HG02571 (cell line): ENCODE measurements around the gene HSPB1.
"Not testable (repeated sequence)": the region's sequence is repeated elsewhere in the genome, so short reads cannot be mapped to it uniquely, and the experiment has no call there.

Experiments
- ATAC-seq: cut with Tn5 transposase; IDR thresholded peaks from one replicate; pipeline ENCODE4 v1.9.1; 2021; ENCODE audit warnings: mild to moderate bottlenecking, moderate library complexity; ENCODE audit not compliant: unreplicated experiment

HSPB1 gene

GRCh38 chr7:76302347-76303201 lies at the start of gene HSPB1:
HSPB1 (plus strand) TSS chr7:76302673; CDS start chr7:76302713, 40 bp downstream.
- ATAC-seq, result peak; percentile 49

DNA sequence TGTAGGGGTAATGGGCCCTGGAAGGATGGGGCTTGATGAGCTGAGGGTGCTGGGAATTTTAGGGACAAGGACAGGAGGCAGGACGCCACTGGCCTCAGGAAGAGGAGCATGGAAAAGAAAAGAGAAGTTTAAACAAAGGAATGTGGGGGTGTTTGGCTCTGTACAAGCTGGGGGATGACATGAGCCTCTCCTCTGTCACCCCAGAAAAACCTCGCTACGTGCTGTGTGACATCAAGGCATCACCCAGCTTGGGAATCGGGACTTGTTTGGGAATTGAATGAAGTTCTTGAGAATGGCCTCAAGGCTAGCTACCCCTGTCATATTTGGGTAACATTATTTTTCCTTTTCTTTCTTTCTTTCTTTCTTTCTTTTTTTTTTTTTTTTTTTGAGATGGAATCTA lies 47.7 kb upstream of the HSPB1 start:
- no peak for ATAC-seq

DNA sequence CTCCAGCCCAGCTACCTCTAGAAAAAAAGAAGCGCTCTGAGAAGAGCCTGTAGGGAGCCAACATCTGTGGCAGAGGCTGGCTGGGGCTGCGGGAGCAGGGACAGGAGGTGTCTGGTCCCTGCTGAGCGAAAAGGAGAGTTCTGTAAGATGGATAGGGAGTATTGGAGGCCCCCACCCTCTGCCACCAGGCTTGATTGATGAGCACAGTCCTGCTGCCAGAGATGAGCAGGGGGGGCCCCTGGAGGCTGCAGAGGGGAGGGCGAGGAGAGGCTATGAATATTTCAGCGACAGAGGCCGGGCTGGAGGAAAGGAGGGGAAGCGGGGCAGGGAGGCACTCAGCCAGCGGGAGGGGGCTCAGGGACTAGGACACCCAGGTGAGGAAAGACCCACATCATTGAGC lies 44.5 kb upstream of the HSPB1 start:
- ATAC-seq, result no peak

DNA sequence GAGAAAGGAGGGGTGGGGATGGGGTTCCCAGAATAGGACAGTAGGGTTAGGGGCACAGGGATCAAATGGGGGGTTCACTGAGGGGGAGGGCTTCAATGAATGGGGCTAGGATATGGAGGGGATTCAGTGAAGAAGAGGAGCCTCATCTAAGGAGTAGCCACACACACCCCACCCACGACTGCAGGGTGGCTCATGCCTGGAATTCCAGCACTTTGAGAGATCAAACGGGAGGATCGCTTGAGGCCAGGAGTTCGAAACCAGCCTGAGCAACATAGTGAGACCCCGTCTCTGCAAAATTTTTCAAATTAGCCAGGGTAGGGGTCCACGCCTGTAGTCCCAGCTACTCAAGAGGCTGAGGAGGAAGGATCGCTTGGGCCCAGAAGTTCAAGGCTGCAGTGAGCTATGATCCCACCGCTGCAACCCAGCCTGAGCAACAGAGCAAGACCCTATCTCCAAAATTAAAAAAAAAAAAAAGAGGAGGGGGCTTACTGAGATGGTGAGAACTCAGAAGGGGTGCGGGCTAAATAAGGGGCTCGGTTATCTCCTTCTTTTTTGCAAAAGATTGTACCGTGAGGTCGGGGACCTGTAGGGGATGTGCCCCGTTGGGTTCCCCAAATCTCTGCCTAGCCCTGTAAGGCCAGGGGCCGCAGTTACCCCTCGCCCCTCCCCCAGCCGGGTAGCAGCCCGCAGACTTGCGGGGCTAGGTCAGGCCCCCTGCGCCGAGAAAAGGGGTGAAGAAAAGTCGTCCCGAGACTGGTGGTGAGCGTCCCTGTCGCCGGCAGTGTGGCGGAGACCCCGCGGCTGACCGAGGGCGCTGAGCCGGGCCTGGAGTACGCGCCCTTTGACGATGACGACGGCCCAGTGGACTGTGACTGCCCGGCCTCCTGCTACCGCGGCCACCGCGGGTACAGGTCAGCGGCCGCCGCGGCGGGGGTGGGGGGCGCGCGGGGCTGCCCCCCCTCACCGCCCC lies 43.1 kb upstream of the HSPB1 start:
- ATAC-seq, result no peak

DNA sequence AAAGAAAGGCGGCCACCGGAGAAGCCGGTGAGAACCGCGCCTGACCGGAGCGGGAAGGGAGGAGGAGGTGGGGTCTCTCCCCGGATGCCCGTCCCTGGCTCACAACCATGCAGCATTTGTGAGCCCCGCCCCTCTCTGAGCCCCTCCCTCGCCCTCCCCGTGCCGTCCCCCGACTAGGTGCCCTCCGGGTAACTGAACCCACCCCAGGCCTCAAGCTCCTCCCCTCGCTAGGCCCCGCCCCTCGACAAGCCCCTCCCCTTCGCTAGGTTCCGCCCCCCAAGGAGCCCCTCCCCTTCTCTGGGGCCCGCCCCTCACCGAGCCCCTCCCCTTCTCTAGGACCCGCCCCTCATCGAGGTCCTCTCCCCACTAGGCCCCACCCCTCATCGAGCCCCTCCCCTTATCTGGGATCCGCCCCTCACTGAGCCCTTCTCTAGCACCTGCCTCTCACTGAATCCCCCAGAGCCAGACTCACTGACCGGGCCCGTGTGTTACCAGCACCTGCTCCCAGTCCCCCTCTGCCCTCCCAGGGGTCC lies 42.2 kb upstream of the HSPB1 start:
- ATAC-seq, result no peak

DNA sequence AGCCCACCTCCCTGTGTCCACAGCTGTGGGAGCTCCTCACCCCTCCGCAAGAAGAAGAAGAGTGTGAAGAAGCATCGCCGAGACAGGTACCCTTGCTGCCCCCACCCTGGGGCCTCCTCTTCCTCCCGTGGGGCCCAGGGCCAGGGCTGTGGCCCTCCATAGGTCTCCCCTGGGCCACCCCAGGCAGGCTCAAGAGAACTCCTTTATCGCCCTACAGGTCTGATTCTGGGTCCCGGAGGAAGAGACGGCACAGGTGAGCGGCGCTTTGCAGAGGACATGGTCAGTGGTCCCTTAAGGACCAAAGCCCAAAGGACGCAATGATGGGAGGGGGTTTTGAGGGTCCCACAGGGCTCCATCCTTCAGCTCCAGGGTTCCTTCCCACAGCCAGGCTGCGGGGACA lies 41.1 kb upstream of the HSPB1 start:
- no peak for ATAC-seq

DNA sequence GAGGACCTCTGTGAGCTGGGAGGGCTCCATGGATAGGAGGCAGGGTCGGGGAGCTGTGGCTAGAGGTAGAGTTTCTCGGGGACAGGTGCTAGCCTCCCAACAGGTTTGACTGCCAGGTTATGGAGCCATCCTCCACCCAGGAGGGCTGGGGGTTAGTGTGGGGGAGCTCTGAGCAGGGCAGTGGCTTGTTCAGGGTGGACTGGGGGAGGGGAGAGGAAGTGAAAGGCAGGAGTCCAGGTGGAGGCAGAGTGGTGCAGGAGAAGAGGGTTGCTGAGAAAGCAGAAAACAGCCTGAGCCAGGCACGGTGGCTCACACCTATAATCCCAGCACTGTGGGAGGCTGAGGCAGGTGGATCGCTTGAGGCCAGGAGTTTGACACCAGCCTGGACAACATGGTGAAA lies 40.5 kb upstream of the HSPB1 start:
- no peak for ATAC-seq

- no peak for ATAC-seq
Observed at GRCh38 chr7:76262683-76263402, 39.6 kb upstream of the HSPB1 start.

- ATAC-seq, result no peak
Observed at GRCh38 chr7:76265299-76265698, 37.2 kb upstream of the HSPB1 start.

- no peak for ATAC-seq
Observed at GRCh38 chr7:76267107-76267893, 35.2 kb upstream of the HSPB1 start.

DNA sequence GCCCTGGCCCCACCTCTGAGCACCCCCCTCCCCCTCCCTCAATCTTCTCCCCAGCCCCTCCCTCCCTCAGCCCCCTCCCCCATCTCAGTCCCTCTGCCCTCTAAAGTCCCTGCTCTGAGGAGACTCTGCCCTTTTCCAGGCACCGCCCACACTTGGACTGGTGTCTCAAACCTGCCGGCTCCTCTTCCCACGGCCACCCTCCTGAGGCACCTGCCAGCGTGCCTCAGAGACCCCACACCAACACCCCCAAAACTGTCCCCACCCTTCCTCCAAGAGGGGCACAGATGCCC lies 34.6 kb upstream of the HSPB1 start:
- ATAC-seq, result no peak

GRCh38 chr7:76268376-76268775 lies 34.1 kb upstream of the HSPB1 start:
- no peak for ATAC-seq

GRCh38 chr7:76269895-76270294 lies 32.6 kb upstream of the HSPB1 start:
- no peak for ATAC-seq

GRCh38 chr7:76271384-76271783 lies 31.1 kb upstream of the HSPB1 start:
- ATAC-seq, result not testable (repeated sequence)

DNA sequence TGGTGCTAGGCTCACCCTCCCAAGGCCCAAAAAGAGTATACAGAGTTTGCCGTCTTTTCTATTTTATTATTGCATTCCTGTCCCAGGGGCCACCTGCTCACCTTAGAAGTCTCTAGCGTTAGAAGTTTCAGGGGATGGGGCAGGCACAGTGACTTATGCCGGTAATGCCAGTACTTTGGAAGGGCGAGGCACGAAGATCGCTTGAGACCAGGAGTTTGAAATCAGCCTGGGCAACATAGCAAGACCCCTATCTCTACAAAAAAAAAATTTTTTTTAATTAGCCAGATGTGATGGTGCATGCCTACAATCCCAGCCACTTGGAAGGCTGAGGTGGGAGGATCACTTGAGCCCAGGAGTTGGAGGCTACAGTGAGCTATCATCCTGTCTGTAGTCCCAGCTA lies 30.3 kb upstream of the HSPB1 start:
- ATAC-seq, result no peak

GRCh38 chr7:76272851-76273497 lies 29.5 kb upstream of the HSPB1 start:
- no peak for ATAC-seq

DNA sequence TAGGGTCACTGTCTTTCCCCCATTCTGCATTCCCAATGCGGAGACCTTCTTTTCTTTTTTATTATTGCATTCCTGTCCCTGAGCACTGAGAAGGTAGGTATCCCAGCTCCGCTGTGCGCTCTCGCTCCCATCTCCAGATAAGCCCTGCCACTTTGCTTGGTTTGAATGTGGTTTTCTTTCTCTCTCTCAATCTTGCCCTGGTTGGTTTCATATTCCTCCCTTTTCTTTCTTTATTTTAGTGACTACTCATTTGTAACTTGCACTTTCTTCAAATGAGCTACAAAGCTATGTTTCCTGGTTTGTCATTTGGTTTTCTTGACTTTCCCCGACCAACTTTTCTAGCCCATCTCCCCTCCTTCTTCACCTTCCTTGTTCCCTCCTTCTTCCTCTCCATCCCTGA lies 29.0 kb upstream of the HSPB1 start:
- ATAC-seq, result no peak

GRCh38 chr7:76278540-76278939 lies 23.9 kb upstream of the HSPB1 start:
- ATAC-seq, result no peak

DNA sequence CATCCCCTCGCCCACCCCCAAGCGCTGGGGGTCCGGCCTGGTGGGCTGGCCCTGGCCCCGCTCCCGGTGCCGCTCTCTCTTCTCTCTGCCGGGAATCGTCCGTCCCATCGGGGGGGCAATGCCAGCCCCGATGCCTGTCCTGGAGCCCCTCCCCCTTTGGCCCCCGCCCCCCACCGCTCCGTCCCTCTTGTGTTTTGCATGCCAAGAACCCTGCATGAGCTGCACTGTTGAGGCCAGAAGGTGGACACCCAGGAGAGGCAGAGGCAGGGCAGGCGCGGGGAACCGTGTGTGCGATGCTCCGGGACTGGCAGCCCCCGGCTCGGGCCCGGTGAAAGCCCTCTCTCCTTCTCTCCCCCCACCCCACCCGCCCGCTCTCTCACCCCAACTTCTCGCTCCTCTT lies 22.1 kb upstream of the HSPB1 start:
- no peak for ATAC-seq
